Measurements from ENCODE around the gene EXOC3L4. TPM values are rescaled to one million over a fixed set of nuclear protein-coding genes. Genes with fewer than 3 reads are reported as not detected.

The EXOC3L4 gene
- total RNA-seq, 6 experiments from 2014 or later, result 34.2 to 87.1 (median 48.1) TPM

- TF ChIP-seq POLR2A (IDR thresholded peaks at IDR 0.05) (no peak), CTCF (IDR thresholded peaks at IDR 0.05) (no peak)
- DNase-seq (peak; percentile 44 to 65 (median 55)), ATAC-seq (no peak)
- Histone ChIP-seq H3K27me3 (no peaks in the 10 kb centered on the region), H3K4me3 (peak overlapping the region; percentile 60 to 74 (median 63)), H3K9me3 (no peaks in the 10 kb centered on the region), H3K36me3 (no peaks in the 10 kb centered on the region), H3K27ac (peak overlapping the region; percentile 68 to 94 (median 70)), H3K4me1 (peaks cover 0 to 60% (median 22%) of the 10 kb centered on the region in 4 donors)
- WGBS (ENCODE audit: insufficient coverage, low coverage, low lambda C conversion rate, missing lambda C conversion rate), result 45% methylated on average over 4 of the region's 15 CpGs
- intact Hi-C loops (cut with DNase I), result no loop called here
These were observed 28.0 kb downstream of the EXOC3L4 start for GRCh38 chr14:103122585-103122946.

- peak within 1 kb of the TSS; percentile 68 to 94 (median 70) for H3K27ac ChIP-seq
- H3K9me3 ChIP-seq, result no peaks in the 10 kb centered on the region
- ATAC-seq, result peak; percentile 32 to 49 (median 42)
- no CpG with 5 or more reads among the region's 74 CpGs for WGBS (ENCODE audit: insufficient coverage, low coverage, low lambda C conversion rate, missing lambda C conversion rate)
- H3K36me3 ChIP-seq, result no peaks in the 10 kb centered on the region
- TF ChIP-seq CTCF (IDR thresholded peaks at IDR 0.05) (no peak), POLR2A (IDR thresholded peaks at IDR 0.05) (peak; percentile 87)
- peak; percentile 77 to 83 (median 80) for DNase-seq
- H3K4me1 ChIP-seq, result peaks cover 0 to 65% (median 24%) of the 10 kb centered on the region in 4 donors
- peak within 1 kb of the TSS; percentile 60 to 74 (median 63) for H3K4me3 ChIP-seq
- no peaks in the 10 kb centered on the region for H3K27me3 ChIP-seq
- intact Hi-C loops (cut with DNase I), result no loop called here
These were observed 28.6 kb downstream of the EXOC3L4 start, which contains the start of gene TNFAIP2 for GRCh38 chr14:103122947-103123633. Gene TNFAIP2 (plus strand): TSS chr14:103123461. CDS start chr14:103126458, 2,997 bp downstream.

GRCh38 chr14:103123634-103124500 lies 29.3 kb downstream of the EXOC3L4 start:
- Histone ChIP-seq H3K4me3 (peak overlapping the region; percentile 60 to 74 (median 63)), H3K27ac (peak overlapping the region; percentile 68 to 94 (median 70)), H3K36me3 (no peaks in the 10 kb centered on the region), H3K4me1 (peaks cover 0 to 61% (median 24%) of the 10 kb centered on the region in 4 donors), H3K27me3 (no peaks in the 10 kb centered on the region), H3K9me3 (no peaks in the 10 kb centered on the region)
- peak; percentile 35 to 39 (median 37) for TF ChIP-seq CTCF (IDR thresholded peaks at IDR 0.05)
- no peak for TF ChIP-seq POLR2A (IDR thresholded peaks at IDR 0.05)
- ATAC-seq (peak; percentile 10 to 19 (median 10)), DNase-seq (peak; percentile 72 to 80 (median 75))
- 45% methylated on average over 6 of the region's 48 CpGs for WGBS (ENCODE audit: insufficient coverage, low coverage, low lambda C conversion rate, missing lambda C conversion rate)
- intact Hi-C loops (cut with DNase I), result no loop called here

GRCh38 chr14:103124501-103125001 lies 30.0 kb downstream of the EXOC3L4 start:
- WGBS (ENCODE audit: insufficient coverage, low coverage, low lambda C conversion rate, missing lambda C conversion rate), result 80% methylated on average over 2 of the region's 5 CpGs
- intact Hi-C loops (cut with DNase I), result no loop called here
- H3K27ac ChIP-seq, result peak overlapping the region in 1 of 3 donors; percentile 68
- no peak for ATAC-seq
- H3K27me3 ChIP-seq, result no peaks in the 10 kb centered on the region
- H3K4me1 ChIP-seq, result peaks cover 0 to 61% (median 24%) of the 10 kb centered on the region in 4 donors
- peak in 2 of 3 donors; percentile 35 to 58 for DNase-seq
- TF ChIP-seq POLR2A (IDR thresholded peaks at IDR 0.05) (no peak), CTCF (IDR thresholded peaks at IDR 0.05) (no peak)
- peaks cover 0 to 2% (median 0%) of the 10 kb centered on the region in 4 donors for H3K36me3 ChIP-seq
- no peaks in the 10 kb centered on the region for H3K9me3 ChIP-seq
- H3K4me3 ChIP-seq, result peak overlapping the region; percentile 60 to 74 (median 63)

Measured in right lobe of liver (tissue), 6 donors.